WTC11 (cell line): ENCODE data around the gene IP6K3. TPM values are rescaled to one million over a fixed set of nuclear protein-coding genes. Genes with fewer than 3 reads are reported as not detected.

Experiments used
- ATAC-seq: fragments of 200-7000 bp; cut with Tn5 transposase; 2 replicates; pipeline ENCODE4 v1.10.0; 2021; ENCODE audit warnings: mild to moderate bottlenecking, moderate library complexity
- CTCF ChIA-PET: fragments of 300-600 bp; sonication (Branson Sonifier 250); formaldehyde crosslinking; loops from one replicate; lab custom pipeline; 2021; ENCODE audit warnings: antibody characterized with exemption; lab: Charles Lee
- POLR2A ChIA-PET: fragments of 350-600 bp; sonication (Branson Sonifier 250); formaldehyde crosslinking; loops from one replicate; lab custom pipeline; 2021; ENCODE audit warnings: antibody characterized with exemption; lab: Charles Lee
- DNase-seq: peaks from one replicate; pipeline ENCODE4 v3.0.0; 2021; ENCODE audit warnings: low spot score
- H3K27ac Mint-ChIP-seq: 2 replicates; pipeline ENCODE4 v1.8.0; 2021; ENCODE audit warnings: mixed read lengths
- H3K27me3 Mint-ChIP-seq: 2 replicates; pipeline ENCODE4 v1.8.0; 2021; ENCODE audit warnings: low read depth, mild to moderate bottlenecking, moderate library complexity, mixed read lengths
- H3K36me3 Mint-ChIP-seq: 2 replicates; pipeline ENCODE4 v1.8.0; 2021; ENCODE audit warnings: mixed read lengths
- H3K4me1 Mint-ChIP-seq: 2 replicates; pipeline ENCODE4 v1.8.0; 2022; ENCODE audit warnings: mixed read lengths
- H3K4me3 Mint-ChIP-seq: 2 replicates; pipeline ENCODE4 v1.8.0; 2021; ENCODE audit warnings: mild to moderate bottlenecking, moderate library complexity, mixed read lengths
- H3K9me3 Mint-ChIP-seq: 2 replicates; pipeline ENCODE4 v1.8.0; 2021; ENCODE audit warnings: mixed read lengths
- AR ChIP-seq: fragments of 250-450 bp; sonication (Bioruptor Pico); IDR thresholded peaks from 2 replicates; pipeline ENCODE4 v1.9.0; 2021; ENCODE audit warnings: mild to moderate bottlenecking
- ARID4B ChIP-seq: sonication (generic); formaldehyde crosslinking; IDR thresholded peaks from 2 replicates; pipeline ENCODE4 v1.8.0; 2023; ENCODE audit warnings: missing genetic modification reagents, mild to moderate bottlenecking, borderline replicate concordance
- ATF3 ChIP-seq: sonication (generic); formaldehyde crosslinking; conservative IDR thresholded peaks from 2 replicates; pipeline ENCODE4 v1.8.1; 2022; ENCODE audit warnings: mild to moderate bottlenecking, missing genetic modification reagents
- CBFB ChIP-seq: sonication (generic); formaldehyde crosslinking; IDR thresholded peaks from 2 replicates; pipeline ENCODE4 v1.8.1; 2022; ENCODE audit warnings: mild to moderate bottlenecking, low read depth, missing genetic modification reagents
- CDX4 ChIP-seq: fragments of 250-450 bp; sonication (Bioruptor Pico); IDR thresholded peaks from 2 replicates; pipeline ENCODE4 v1.9.0; 2021; ENCODE audit warnings: moderate library complexity, mild to moderate bottlenecking, inconsistent platforms, borderline replicate concordance
- CREM ChIP-seq: sonication (generic); formaldehyde crosslinking; IDR thresholded peaks from 2 replicates; pipeline ENCODE4 v1.8.1; 2022; ENCODE audit warnings: mild to moderate bottlenecking, missing genetic modification reagents, moderate library complexity
- CTCF ChIP-seq: fragments of 200-600 bp; IDR thresholded peaks from 2 replicates; pipeline ENCODE4 v1.8.0; 2022; ENCODE audit warnings: antibody characterized with exemption
- E2F5 ChIP-seq: sonication (generic); formaldehyde crosslinking; IDR thresholded peaks from 2 replicates; pipeline ENCODE4 v1.8.1; 2022; ENCODE audit warnings: mild to moderate bottlenecking, moderate library complexity, missing genetic modification reagents
- ELF4 ChIP-seq: sonication (generic); formaldehyde crosslinking; IDR thresholded peaks from 2 replicates; pipeline ENCODE4 v1.8.1; 2022; ENCODE audit warnings: low read depth, mild to moderate bottlenecking, moderate library complexity, missing genetic modification reagents
- EMX1 ChIP-seq: fragments of 250-450 bp; sonication (Bioruptor Pico); IDR thresholded peaks from 2 replicates; pipeline ENCODE4 v1.8.0; 2021; ENCODE audit warnings: mild to moderate bottlenecking
- GTF2I ChIP-seq: fragments of 250-450 bp; sonication (Bioruptor Pico); conservative IDR thresholded peaks from 2 replicates; pipeline ENCODE4 v1.4.0; 2021; ENCODE audit warnings: mild to moderate bottlenecking
- IRF1 ChIP-seq: sonication (generic); formaldehyde crosslinking; IDR thresholded peaks from 2 replicates; pipeline ENCODE4 v1.8.0; 2023; ENCODE audit warnings: missing genetic modification reagents
- IRF2 ChIP-seq: sonication (generic); formaldehyde crosslinking; IDR thresholded peaks from 2 replicates; pipeline ENCODE4 v1.8.0; 2022; ENCODE audit warnings: low read depth, missing genetic modification reagents, borderline replicate concordance
- MLX ChIP-seq: sonication (generic); formaldehyde crosslinking; IDR thresholded peaks from 2 replicates; pipeline ENCODE4 v1.8.1; 2023; ENCODE audit warnings: mild to moderate bottlenecking, missing genetic modification reagents, moderate library complexity
- MYBL2 ChIP-seq: sonication (generic); formaldehyde crosslinking; IDR thresholded peaks from 2 replicates; pipeline ENCODE4 v1.8.1; 2023; ENCODE audit warnings: mild to moderate bottlenecking, moderate library complexity, missing genetic modification reagents
- NFATC4 ChIP-seq: fragments of 250-450 bp; sonication (Bioruptor Pico); IDR thresholded peaks from 2 replicates; pipeline ENCODE4 v1.9.0; 2021; ENCODE audit warnings: mild to moderate bottlenecking
- NR2C2 ChIP-seq: sonication (generic); formaldehyde crosslinking; IDR thresholded peaks from 2 replicates; pipeline ENCODE4 v1.8.0; 2022; ENCODE audit warnings: mild to moderate bottlenecking, missing genetic modification reagents
- PRRX2 ChIP-seq: fragments of 250-450 bp; sonication (Bioruptor Pico); IDR thresholded peaks from 2 replicates; pipeline ENCODE4 v1.8.0; 2021; ENCODE audit warnings: mild to moderate bottlenecking
- RELA ChIP-seq: sonication (generic); formaldehyde crosslinking; IDR thresholded peaks from 2 replicates; pipeline ENCODE4 v1.8.1; 2022; ENCODE audit warnings: missing genetic modification reagents, mild to moderate bottlenecking, borderline replicate concordance
- SMAD3 ChIP-seq: sonication (generic); formaldehyde crosslinking; IDR thresholded peaks from 2 replicates; pipeline ENCODE4 v1.8.0; 2022; ENCODE audit warnings: missing genetic modification reagents, mild to moderate bottlenecking, borderline replicate concordance
- SMAD4 ChIP-seq: sonication (generic); formaldehyde crosslinking; IDR thresholded peaks from 2 replicates; pipeline ENCODE4 v1.8.0; 2022; ENCODE audit warnings: mild to moderate bottlenecking, missing genetic modification reagents
- ZNF121 ChIP-seq: sonication (generic); formaldehyde crosslinking; IDR thresholded peaks from 2 replicates; pipeline ENCODE4 v1.8.0; 2023; ENCODE audit warnings: missing genetic modification reagents
- ZNF671 ChIP-seq: fragments of 250-450 bp; sonication (Bioruptor Pico); IDR thresholded peaks from 2 replicates; pipeline ENCODE4 v1.8.0; 2021; ENCODE audit warnings: mild to moderate bottlenecking
- total RNA-seq: library from RNA; stranded (reverse); gene quantifications from 3 replicates; pipeline ENCODE4 v1.2.3, GENCODE V29; 2021

The IP6K3 gene
- total RNA-seq, 1 experiment from 2014 or later, result 1.1 TPM

- Mint-ChIP-seq H3K4me1 (peaks cover 33% of the 10 kb centered on the region), H3K36me3 (peaks cover 40% of the 10 kb centered on the region), H3K9me3 (no peaks in the 10 kb centered on the region), H3K27ac (peak within 1 kb of the TSS; percentile 94), H3K4me3 (peak within 1 kb of the TSS; percentile 82), H3K27me3 (no peaks in the 10 kb centered on the region; the same call in 1 of the 2 replicates)
- ChIA-PET POLR2A (interaction anchor here (0.5 to 1.1 kb wide), 6 partner anchors 11 to 393 kb away, joined by 3 to 4 read pairs (median 3); partner anchors contain the start of gene LEMD2), CTCF (interaction anchor here (0.6 to 3.5 kb wide), 38 partner anchors 8 to 444 kb away, joined by 3 to 34 read pairs (median 5); partner anchors contain the start of genes BAK1 and IP6K3)
- DNase-seq (peak; percentile 96), ATAC-seq (peak; percentile 96)
- TF ChIP-seq ZNF671 (CRISPR knock-in tag) (no peak), NR2C2 (CRISPR knock-in tag) (no peak), ELF4 (CRISPR knock-in tag) (peak; percentile 58; the same call in 1 of the 2 replicates), ZNF121 (CRISPR knock-in tag) (no peak), IRF2 (CRISPR knock-in tag) (no peak), ARID4B (peak; percentile 93), CDX4 (no peak), RELA (peak; percentile 88), GTF2I (CRISPR knock-in tag) (no peak), E2F5 (CRISPR knock-in tag) (peak; percentile 97), CTCF (no peak), NFATC4 (CRISPR knock-in tag) (0 out of 2 replicates have a peak, but pooled peaks have one; percentile 29), EMX1 (CRISPR knock-in tag) (0 out of 2 replicates have a peak, but pooled peaks have one; percentile 10), AR (CRISPR knock-in tag) (no peak), MYBL2 (peak; percentile 63; the same call in 1 of the 2 replicates), PRRX2 (no peak), CBFB (no peak), SMAD4 (CRISPR knock-in tag) (no peak), CREM (peak; percentile 77; the same call in 1 of the 2 replicates), ATF3 (no peak), SMAD3 (peak; percentile 68; the same call in 1 of the 2 replicates), MLX (CRISPR knock-in tag) (no peak), IRF1 (CRISPR knock-in tag) (peak; percentile 82; the same call in 1 of the 2 replicates)
These were observed 35.3 kb downstream of the IP6K3 start, which contains the start of gene UQCC2 for GRCh38 chr6:33711140-33712129. UQCC2 (minus strand) TSS chr6:33711700; CDS start chr6:33711686, 14 bp downstream.
